AG04449 (cell line): Measurements from ENCODE around the gene ADD2.

Experiments
- CTCF ChIA-PET: fragments of 350-600 bp; formaldehyde crosslinking; extraction: SDS; loops from one replicate; lab custom pipeline; 2021; ENCODE audit warnings: antibody characterized with exemption; lab: Yijun Ruan, JAX
- POLR2A ChIA-PET: fragments of 400-600, 350-600 bp; formaldehyde crosslinking; extraction: SDS; loops from one replicate; lab custom pipeline; 2020; ENCODE audit warnings: antibody characterized with exemption, inconsistent platforms; lab: Yijun Ruan, JAX
- DNase-seq: peaks from one replicate; pipeline ENCODE4 v3.0.0-alpha.2; 2010; ENCODE audit warnings: low read depth, low spot score
- H3K4me3 ChIP-seq: 2 replicates; pipeline ENCODE4 v1.5.1; 2011; ENCODE audit warnings: low read depth, mild to moderate bottlenecking, control low read depth, low read length
- TF ChIP-seq, protein P1 (sequence below): IDR thresholded peaks from one replicate; pipeline ENCODE4 v1.5.1; 2011; ENCODE audit warnings: mild to moderate bottlenecking, moderate library complexity, low read length, control low read depth, inconsistent platforms; ENCODE audit not compliant: insufficient read depth; ENCODE audit errors: missing control alignments

Gene ADD2

DNA sequence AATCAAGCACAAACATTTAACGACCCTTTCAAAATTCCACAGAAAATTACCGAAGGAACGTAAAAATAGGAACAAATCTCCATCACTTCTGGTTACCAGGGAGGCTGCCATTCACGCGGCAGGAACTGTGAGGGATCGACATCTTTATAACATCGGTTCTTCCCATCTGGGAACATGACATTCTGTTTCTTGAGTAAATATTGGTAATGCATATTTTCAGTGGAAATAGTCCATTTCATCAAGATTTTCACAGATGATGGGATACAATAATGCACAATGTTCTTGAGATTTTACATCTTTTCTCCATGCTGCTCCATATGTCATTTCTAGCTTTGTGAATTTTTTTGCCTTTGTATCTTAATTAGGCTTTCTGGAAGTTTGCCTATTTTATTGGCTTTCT, 10.0 kb downstream of the ADD2 start:
- ChIA-PET POLR2A (no interaction called here), CTCF (no interaction called here)
- DNase-seq, result no peak
- TF ChIP-seq, protein P1, sequence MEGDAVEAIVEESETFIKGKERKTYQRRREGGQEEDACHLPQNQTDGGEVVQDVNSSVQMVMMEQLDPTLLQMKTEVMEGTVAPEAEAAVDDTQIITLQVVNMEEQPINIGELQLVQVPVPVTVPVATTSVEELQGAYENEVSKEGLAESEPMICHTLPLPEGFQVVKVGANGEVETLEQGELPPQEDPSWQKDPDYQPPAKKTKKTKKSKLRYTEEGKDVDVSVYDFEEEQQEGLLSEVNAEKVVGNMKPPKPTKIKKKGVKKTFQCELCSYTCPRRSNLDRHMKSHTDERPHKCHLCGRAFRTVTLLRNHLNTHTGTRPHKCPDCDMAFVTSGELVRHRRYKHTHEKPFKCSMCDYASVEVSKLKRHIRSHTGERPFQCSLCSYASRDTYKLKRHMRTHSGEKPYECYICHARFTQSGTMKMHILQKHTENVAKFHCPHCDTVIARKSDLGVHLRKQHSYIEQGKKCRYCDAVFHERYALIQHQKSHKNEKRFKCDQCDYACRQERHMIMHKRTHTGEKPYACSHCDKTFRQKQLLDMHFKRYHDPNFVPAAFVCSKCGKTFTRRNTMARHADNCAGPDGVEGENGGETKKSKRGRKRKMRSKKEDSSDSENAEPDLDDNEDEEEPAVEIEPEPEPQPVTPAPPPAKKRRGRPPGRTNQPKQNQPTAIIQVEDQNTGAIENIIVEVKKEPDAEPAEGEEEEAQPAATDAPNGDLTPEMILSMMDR, result no peak
- H3K4me3 ChIP-seq, result no peak overlapping the region

DNA sequence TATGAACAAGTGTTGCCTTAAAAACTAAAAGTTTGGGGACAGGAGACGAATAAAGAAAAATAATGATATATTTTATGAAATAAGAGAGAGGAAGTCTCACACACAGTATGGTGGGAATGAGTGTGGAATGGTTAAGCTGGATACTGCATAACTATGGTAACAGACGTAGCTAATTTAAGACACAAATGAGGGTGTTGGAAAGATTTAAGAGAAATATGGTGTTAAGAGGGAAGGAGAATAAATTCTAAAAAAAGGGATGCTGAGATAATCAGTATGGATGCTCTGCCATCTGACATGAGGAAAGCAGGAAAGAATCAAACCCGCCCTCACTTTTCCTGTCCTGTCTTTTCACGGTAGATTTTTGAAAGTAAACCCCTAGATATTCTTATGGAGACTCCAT, 10.6 kb downstream of the ADD2 start:
- no peak overlapping the region for H3K4me3 ChIP-seq
- CTCF ChIA-PET, result no interaction called here
- DNase-seq, result no peak
- POLR2A ChIA-PET, result no interaction called here
- TF ChIP-seq, protein P1, result no peak

DNA sequence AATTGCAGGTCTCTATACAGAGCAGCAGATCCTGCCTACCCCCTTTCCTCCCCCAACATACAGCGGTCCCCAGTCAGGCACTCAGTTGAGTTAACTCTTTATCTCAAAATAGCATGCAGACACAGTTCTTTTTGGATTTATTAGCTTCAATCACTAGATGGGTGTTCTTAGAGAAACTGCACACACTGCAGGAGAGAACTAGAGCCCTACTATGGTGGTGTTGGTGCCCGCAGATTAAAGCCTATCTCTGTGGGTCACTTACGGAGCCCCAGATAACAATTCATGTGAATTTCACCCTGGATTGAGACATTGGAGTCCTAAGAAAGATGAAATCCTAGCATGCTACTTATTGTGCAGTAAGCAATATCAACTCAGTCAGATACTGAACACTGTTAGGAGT, 11.9 kb downstream of the ADD2 start:
- H3K4me3 ChIP-seq, result no peak overlapping the region
- TF ChIP-seq, protein P1, result no peak
- ChIA-PET CTCF (no interaction called here), POLR2A (no interaction called here)
- no peak for DNase-seq

GRCh38 chr2:70753902-70754301, 14.1 kb downstream of the ADD2 start:
- CTCF ChIA-PET, result interaction anchor here (0.8 kb wide), 1 partner anchor 10 kb away, joined by 4 read pairs; no protein-coding TSS in a partner anchor
- TF ChIP-seq, protein P1, result no peak
- POLR2A ChIA-PET, result no interaction called here
- no peak for DNase-seq
- H3K4me3 ChIP-seq, result no peak overlapping the region

DNA sequence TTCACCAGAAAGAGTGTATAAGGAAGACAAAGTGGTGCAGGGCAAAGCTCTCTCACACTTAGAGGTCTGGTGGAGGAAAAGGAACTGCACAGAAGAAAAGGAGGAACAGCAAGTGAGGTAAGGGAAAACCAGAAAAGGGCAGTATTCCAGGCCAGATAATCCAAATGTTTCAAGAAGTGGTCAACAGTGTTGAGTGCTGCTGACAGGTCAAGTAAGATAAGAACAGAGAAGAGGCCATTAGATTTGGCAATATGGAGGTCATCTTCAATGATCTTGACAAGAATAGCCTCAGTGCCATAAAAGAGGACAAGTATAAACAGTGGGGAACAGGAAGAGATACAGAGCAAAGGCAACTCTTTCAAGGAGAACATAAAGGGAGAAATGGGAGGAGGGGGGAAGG, 15.0 kb downstream of the ADD2 start:
- ChIA-PET POLR2A (no interaction called here), CTCF (no interaction called here)
- TF ChIP-seq, protein P1, result no peak
- DNase-seq, result no peak
- no peak overlapping the region for H3K4me3 ChIP-seq

GRCh38 chr2:70752396-70752795, 15.6 kb downstream of the ADD2 start:
- H3K4me3 ChIP-seq, result no peak overlapping the region
- TF ChIP-seq, protein P1, result no peak
- CTCF ChIA-PET, result no interaction called here
- DNase-seq, result no peak
- POLR2A ChIA-PET, result no interaction called here
